ENCODE results near the gene ADAMTS1.

The ADAMTS1 gene

GRCh38 chr21:26812173-26812572 lies 33.0 kb downstream of the ADAMTS1 start:
- no peak for DNase-seq

GRCh38 chr21:26811482-26811881 lies 33.7 kb downstream of the ADAMTS1 start:
- DNase-seq, result no peak

DNA sequence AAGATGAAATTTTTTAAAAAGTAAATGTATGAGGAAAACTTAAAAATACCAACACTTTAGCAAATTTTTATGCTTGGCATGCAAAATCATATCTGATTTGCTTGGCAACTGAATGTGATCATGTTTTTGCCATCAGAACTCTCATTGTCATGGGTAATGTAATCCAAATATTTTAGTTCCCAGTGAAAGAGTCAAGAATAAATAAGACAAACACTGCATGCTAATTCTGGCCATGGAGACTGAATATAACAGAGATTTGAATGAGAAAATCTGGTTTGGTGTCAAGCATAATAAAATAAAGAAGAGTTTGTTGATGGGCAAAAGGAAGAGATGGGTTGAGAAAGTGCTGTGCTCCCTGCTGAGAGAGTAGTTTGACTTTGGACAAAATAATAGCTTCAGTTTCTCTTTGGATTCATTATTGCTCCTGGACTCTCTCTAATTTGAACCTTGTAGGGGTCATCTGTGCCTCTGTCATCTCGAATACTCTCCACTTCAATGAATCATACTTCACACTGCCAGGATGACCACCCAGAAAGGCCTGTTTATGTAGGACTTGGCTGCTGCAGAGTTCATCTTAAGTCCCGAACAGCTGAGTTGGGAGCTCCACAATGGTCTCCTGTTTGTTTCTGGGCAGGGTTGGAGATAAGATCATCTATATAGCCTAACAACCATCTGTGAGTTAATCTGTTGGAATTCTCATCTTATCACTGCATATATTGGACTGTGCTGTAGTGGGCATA lies 34.4 kb downstream of the ADAMTS1 start:
- DNase-seq, result no peak

DNA sequence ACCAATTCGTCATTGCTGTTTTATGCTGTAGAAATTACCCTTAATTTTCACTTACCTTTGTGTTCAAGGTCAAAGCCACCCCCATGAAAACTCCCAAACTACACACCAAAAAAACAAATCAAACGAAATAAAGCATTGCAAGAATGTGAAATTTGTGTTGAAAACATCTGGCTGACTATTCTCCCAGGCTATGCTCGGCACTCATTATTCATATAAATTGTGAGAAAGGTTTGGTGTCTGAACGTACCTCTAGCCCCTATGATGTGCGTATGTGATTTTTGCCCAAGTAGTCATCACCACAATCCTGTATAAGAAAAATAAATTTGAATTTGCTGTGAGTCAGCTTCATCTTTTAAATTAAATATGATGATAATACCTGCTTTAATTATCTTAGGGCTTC lies 34.9 kb downstream of the ADAMTS1 start:
- DNase-seq, result no peak

- DNase-seq, result no peak
Observed at GRCh38 chr21:26809745-26810144, 35.5 kb downstream of the ADAMTS1 start.

GRCh38 chr21:26806801-26807295 lies 38.4 kb downstream of the ADAMTS1 start:
- DNase-seq, result no peak

GRCh38 chr21:26804895-26805609 lies 40.2 kb downstream of the ADAMTS1 start:
- no peak for DNase-seq

GRCh38 chr21:26801498-26801897 lies 43.7 kb downstream of the ADAMTS1 start:
- DNase-seq, result no peak

- no peak for DNase-seq
Observed at GRCh38 chr21:26800970-26801431, 44.2 kb downstream of the ADAMTS1 start.

- DNase-seq, result no peak
Observed at GRCh38 chr21:26800455-26800854, 44.8 kb downstream of the ADAMTS1 start.

DNA sequence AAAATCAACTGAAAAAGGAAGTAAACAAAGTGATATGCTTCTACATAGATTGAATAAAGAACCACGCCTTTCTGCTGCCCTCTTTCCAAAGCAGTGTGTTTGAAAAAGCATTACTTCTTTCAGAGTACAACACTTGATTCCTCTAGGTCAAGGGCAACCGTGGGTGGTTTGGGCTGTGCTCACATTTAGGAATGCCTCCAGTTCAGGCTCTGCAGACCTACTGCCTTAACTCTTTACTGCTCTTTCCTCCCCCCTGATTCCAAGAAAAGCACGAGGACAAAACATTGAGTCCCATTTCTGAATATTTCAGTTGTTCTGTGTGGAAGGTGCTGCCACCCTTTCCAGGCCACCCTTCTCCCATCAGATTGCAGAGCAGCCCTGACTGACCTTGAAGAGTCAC lies 45.2 kb downstream of the ADAMTS1 start:
- no peak for DNase-seq

- no peak for DNase-seq
Observed at GRCh38 chr21:26798856-26799751, 46.1 kb downstream of the ADAMTS1 start.

DNA sequence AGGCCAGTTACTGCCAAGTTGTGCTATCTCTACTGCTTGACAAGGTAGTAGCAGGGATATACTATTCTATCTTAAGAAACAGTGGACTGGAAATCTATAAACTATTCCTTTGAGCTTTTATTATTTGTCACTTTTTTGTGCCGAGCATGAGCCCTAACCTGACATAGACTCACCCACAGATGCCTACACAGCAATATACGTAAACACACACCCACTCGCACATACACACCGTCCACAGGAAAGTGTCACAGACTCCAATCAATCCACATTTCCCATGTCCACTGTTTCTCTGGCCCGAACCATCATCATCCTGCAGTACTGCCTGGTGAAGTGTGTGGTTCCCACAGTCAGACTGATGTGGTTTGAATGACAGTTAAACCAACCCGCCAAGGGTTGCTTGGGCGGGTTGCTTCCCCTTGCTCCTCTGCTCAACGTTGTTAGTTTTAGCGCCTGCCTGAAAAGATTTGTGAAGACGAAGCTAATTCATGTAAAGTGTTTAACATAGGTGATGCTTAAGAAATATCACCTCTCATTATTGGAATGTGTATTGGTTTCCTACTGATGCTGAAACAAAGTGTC lies 47.2 kb downstream of the ADAMTS1 start:
- DNase-seq, result no peak

- peak; percentile 58 for DNase-seq
Observed at GRCh38 chr21:26795866-26796329, 49.3 kb downstream of the ADAMTS1 start.

- no peak for DNase-seq
Observed at GRCh38 chr21:26795412-26795805, 49.8 kb downstream of the ADAMTS1 start.

DNA sequence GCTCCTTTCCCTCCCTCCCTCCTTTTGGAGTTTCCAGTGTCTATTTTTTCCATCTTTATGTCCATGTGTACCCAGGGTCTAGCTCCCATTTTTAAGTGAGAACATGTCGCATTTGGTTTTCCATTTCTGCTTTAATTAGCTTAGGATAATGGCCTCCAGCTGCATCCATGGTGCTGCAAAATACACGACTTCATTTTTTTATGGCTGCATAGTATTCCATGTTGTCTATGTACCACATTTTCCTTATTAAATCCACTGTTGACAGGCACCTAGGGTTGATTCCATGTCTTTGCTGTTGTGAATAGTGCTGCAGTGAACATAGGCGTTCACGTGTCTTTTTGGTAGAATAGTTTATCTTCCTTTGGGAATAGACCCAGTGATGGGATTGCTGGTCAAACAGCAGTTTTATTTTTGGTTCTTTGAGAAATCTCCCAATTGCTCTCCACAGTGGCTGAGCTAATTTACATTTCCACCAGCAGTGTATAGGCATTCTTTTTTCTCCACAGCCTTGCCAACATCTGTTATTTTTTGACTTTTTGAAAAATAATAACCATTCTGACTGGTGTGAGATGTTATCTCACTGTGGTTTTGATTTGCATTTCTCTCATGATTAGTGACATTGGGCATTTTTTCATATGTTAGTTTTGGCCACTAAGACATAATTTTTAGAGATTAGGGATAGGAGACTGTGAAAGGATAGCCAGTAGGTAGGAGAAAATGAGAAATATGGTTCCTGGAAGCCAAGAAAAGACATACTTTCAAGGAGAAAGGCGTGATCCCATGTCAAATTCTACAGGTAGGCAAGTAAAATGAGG lies 50.4 kb downstream of the ADAMTS1 start:
- no peak for DNase-seq

DNA sequence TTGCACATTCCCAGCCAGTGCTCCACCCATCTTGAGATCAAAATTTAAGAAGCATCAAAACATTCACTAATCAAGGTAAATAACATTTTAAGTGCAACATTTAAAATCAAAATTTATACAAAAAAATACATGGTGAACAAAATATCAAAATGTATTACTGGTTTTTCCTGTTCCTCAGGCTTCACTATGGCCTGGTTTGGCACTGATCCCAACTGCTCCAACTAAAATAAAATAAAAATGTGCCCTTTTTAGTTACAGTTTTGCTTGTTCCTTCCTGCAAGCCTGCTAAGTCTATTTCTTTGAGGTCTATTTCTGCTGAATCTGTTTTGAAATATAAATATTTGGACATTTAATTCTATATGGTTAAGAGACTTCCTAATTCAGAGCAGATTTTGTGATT lies 54.9 kb downstream of the ADAMTS1 start:
- no peak for DNase-seq

GRCh38 chr21:26788790-26789189 lies 56.4 kb downstream of the ADAMTS1 start:
- DNase-seq, result no peak

All from T1000 (cell line).